Measurements from ENCODE around the gene ABCA2. TPM values are rescaled to one million over a fixed set of nuclear protein-coding genes. Genes with fewer than 3 reads are reported as not detected.
"Not testable (repeated sequence)": the region's sequence is repeated elsewhere in the genome, so short reads cannot be mapped to it uniquely, and the experiment has no call there.

ABCA2 gene
- total RNA-seq, 1 experiment from 2014 or later: 21.7 TPM

DNA sequence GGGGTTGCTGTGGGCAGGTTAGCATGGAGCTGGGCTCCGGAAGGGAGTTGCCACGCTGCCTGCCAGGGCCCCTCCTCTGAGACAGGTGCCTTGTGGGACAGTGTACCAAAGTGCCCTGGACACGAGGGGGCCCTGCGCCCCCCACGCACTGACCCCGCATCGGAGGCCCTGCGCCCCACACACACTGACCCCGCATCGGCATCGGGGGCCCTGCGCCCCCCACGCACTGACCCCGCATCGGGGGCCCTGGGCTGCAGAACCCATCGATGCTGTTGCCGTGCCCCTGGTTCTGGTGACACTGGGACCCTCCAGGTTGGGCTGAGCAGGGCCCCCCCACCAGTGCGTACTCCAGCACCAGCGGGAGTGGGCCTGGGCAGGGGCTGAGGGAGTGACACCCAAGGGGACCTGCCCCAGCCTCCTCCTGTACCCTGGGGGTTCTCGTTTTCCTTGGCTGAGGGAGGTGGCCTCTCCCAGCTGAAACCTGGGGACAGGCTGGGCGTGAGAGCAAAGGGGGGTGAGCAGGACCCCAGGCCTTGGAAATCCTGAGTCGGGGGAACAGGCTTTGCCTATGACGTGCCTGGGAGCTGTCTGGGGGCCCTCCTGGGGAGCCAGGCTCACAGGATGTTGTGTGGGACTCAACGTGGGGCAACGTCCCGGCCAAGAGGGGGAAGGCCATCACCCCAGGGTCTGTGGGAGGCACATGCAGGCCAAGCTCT, 35.4 kb upstream of the ABCA2 start:
- intact Hi-C loops (cut with micrococcal nuclease): loop anchor here (1.0 kb wide), 1 partner anchor 17 kb away; the partner anchor contains the start of gene NPDC1
- no peak overlapping the region for H3K27ac Mint-ChIP-seq (ENCODE audit: low read depth, unreplicated experiment)
- POLR2A ChIA-PET: interaction anchor here (0.7 to 2.3 kb wide), 4 partner anchors 17 to 124 kb away, joined by 3 to 13 read pairs (median 8); partner anchors contain the start of genes MAN1B1 and NPDC1

DNA sequence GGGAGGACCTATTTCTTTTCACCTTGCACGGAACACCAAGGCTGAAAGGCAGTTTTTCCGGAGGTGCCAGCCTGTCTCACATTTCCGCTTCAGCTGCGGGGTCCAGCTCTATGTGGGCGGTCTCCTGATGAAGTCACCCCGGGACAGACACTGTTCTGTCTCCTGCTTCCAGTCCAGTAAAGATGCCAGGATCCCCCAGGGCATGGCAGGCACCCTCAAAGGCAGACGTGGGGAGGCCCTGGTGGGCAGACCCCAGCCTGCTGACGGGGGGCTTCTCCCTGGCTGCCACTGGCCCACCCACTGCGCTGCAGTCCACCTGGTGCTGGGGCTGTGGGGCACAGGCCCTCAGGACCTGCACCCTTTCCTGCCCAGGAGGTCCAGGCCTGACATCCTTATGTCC, 34.8 kb upstream of the ABCA2 start:
- H3K27me3 Mint-ChIP-seq (ENCODE audit: insufficient read depth, unreplicated experiment); H3K27ac Mint-ChIP-seq (ENCODE audit: low read depth, unreplicated experiment); H3K9me3 Mint-ChIP-seq (ENCODE audit: unreplicated experiment); DNase-seq (ENCODE audit: unreplicated experiment); H3K4me3 Mint-ChIP-seq (ENCODE audit: unreplicated experiment); intact Hi-C loops (cut with micrococcal nuclease); H3K36me3 Mint-ChIP-seq (ENCODE audit: insufficient read depth, unreplicated experiment); BruUV-seq (replicated peaks): not testable (repeated sequence)
- POLR2A ChIA-PET: interaction anchor here (0.7 to 2.3 kb wide), 2 partner anchors 16 to 125 kb away, joined by 3 to 12 read pairs; partner anchors contain the start of gene NPDC1
- CTCF ChIA-PET: interaction anchor here (1.2 to 10.9 kb wide), 5 partner anchors 11 to 66 kb away, joined by 3 to 170 read pairs (median 18); partner anchors contain the start of genes ABCA2, CLIC3, FUT7 and MAN1B1
- peaks cover 13% of the 10 kb centered on the region for H3K4me1 Mint-ChIP-seq (ENCODE audit: insufficient read depth, unreplicated experiment)

More for the DNA sequence above, 35.4 kb upstream of the ABCA2 start:
- no peak for DNase-seq (ENCODE audit: unreplicated experiment)
- Mint-ChIP-seq H3K9me3 (ENCODE audit: unreplicated experiment) (no peaks in the 10 kb centered on the region), H3K36me3 (ENCODE audit: insufficient read depth, unreplicated experiment) (no peaks in the 10 kb centered on the region), H3K4me3 (ENCODE audit: unreplicated experiment) (no peak overlapping the region), H3K4me1 (ENCODE audit: insufficient read depth, unreplicated experiment) (peaks cover 17% of the 10 kb centered on the region), H3K27me3 (ENCODE audit: insufficient read depth, unreplicated experiment) (no peaks in the 10 kb centered on the region)
- no TSS peak for BruUV-seq (replicated peaks)
- CTCF ChIA-PET: interaction anchor here (0.6 to 10.9 kb wide), 12 partner anchors 8 to 663 kb away, joined by 3 to 170 read pairs (median 5); partner anchors contain the start of genes ABCA2, CLIC3, FUT7 and MAN1B1
- TF ChIP-seq, protein P1, sequence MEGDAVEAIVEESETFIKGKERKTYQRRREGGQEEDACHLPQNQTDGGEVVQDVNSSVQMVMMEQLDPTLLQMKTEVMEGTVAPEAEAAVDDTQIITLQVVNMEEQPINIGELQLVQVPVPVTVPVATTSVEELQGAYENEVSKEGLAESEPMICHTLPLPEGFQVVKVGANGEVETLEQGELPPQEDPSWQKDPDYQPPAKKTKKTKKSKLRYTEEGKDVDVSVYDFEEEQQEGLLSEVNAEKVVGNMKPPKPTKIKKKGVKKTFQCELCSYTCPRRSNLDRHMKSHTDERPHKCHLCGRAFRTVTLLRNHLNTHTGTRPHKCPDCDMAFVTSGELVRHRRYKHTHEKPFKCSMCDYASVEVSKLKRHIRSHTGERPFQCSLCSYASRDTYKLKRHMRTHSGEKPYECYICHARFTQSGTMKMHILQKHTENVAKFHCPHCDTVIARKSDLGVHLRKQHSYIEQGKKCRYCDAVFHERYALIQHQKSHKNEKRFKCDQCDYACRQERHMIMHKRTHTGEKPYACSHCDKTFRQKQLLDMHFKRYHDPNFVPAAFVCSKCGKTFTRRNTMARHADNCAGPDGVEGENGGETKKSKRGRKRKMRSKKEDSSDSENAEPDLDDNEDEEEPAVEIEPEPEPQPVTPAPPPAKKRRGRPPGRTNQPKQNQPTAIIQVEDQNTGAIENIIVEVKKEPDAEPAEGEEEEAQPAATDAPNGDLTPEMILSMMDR (IDR thresholded peaks at IDR 0.05; ENCODE audit: unreplicated experiment): no peak

DNA sequence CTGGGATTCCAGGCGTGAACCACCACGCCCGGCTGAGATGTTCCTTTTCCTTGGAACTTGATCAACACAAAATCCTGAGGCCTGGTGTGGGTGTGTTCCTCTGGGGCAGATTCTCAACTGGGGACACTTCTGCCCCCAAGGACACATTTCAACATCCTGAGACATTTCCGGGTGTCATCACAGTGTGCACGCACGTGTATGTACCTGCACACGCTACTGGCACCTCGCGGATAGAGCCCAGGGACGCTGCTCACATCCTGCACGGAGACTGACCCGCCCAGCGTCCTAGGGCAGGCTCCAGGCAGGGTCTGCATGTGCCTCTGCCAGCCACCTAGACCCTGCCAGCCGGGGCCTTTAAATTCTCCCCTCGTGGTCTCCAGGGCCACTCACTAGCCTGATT, 34.3 kb upstream of the ABCA2 start:
- CTCF ChIA-PET: interaction anchor here (1.9 to 10.9 kb wide), 4 partner anchors 10 to 34 kb away, joined by 13 to 170 read pairs (median 52); partner anchors contain the start of genes ABCA2, FUT7, MAN1B1 and NPDC1
- Mint-ChIP-seq H3K9me3 (ENCODE audit: unreplicated experiment) (no peaks in the 10 kb centered on the region), H3K27me3 (ENCODE audit: insufficient read depth, unreplicated experiment) (no peaks in the 10 kb centered on the region), H3K36me3 (ENCODE audit: insufficient read depth, unreplicated experiment) (no peaks in the 10 kb centered on the region), H3K27ac (ENCODE audit: low read depth, unreplicated experiment) (no peak overlapping the region), H3K4me3 (ENCODE audit: unreplicated experiment) (peak overlapping the region; percentile 33), H3K4me1 (ENCODE audit: insufficient read depth, unreplicated experiment) (peaks cover 13% of the 10 kb centered on the region)
- BruUV-seq (replicated peaks): TSS peak; percentile 75
- TF ChIP-seq, protein P1 (IDR thresholded peaks at IDR 0.05; ENCODE audit: unreplicated experiment): no peak
- POLR2A ChIA-PET: interaction anchor here (0.7 kb wide), 1 partner anchor 125 kb away, joined by 3 read pairs; no protein-coding TSS in a partner anchor
- intact Hi-C loops (cut with micrococcal nuclease): no loop called here
- peak; percentile 73 for DNase-seq (ENCODE audit: unreplicated experiment)

DNA sequence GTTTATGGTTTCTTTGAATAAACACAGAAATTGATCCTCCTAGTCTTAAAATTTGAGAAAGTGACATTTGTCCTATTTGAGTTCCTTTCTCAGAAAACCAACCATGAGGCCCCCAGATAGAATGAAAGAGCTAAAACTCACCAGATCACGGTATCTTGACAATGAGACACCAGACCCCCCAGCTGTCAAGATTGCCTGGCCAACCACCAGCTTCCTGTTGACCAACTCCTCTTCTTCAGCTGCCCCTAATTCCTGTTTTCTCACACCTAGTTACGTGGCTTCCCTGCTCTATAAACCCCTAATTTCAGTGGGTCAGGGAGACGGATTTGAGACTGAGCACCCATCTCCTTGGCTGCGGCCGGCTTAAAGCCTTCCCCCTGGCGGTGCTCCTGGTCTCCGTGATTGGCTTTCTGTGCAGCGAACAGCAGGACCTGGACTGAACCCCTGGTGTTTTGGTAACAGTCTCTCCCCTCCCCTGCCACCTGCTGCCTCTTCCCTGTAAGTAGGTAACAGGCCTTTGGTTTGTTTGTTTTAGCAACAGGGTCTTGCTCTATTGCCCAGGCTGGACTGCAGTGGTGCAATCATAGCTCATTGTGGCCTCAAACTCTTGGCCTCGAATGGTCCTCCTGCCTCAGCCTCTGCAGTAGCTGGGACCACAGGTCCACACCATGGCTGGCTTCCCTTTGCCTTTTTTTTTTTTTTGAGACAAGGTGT, 30.6 kb upstream of the ABCA2 start:
- ChIA-PET POLR2A (interaction anchor here (1.3 kb wide), 1 partner anchor 26 kb away, joined by 3 read pairs; no protein-coding TSS in a partner anchor), CTCF (interaction anchor here (0.6 to 3.4 kb wide), 8 partner anchors 8 to 330 kb away, joined by 3 to 18 read pairs (median 5); partner anchors contain the start of gene NPDC1)
- H3K9me3 Mint-ChIP-seq (ENCODE audit: unreplicated experiment): no peaks in the 10 kb centered on the region
- H3K36me3 Mint-ChIP-seq (ENCODE audit: insufficient read depth, unreplicated experiment): no peaks in the 10 kb centered on the region
- no peak overlapping the region for H3K4me3 Mint-ChIP-seq (ENCODE audit: unreplicated experiment)
- no TSS peak for BruUV-seq (replicated peaks)
- H3K27me3 Mint-ChIP-seq (ENCODE audit: insufficient read depth, unreplicated experiment): no peaks in the 10 kb centered on the region
- TF ChIP-seq, protein P1 (IDR thresholded peaks at IDR 0.05; ENCODE audit: unreplicated experiment): no peak
- no peak for DNase-seq (ENCODE audit: unreplicated experiment)
- H3K27ac Mint-ChIP-seq (ENCODE audit: low read depth, unreplicated experiment): no peak overlapping the region
- intact Hi-C loops (cut with micrococcal nuclease): no loop called here
- H3K4me1 Mint-ChIP-seq (ENCODE audit: insufficient read depth, unreplicated experiment): peaks cover 13% of the 10 kb centered on the region

Measured in MCF 10A (cell line).